ENCODE data around the gene NPM1.

- TF ChIP-seq SP1 (IDR thresholded peaks at IDR 0.05) (no peak), BHLHE40 (IDR thresholded peaks at IDR 0.05; ENCODE audit: borderline replicate concordance) (no peak), NFRKB (IDR thresholded peaks at IDR 0.05) (no peak), TARDBP (IDR thresholded peaks at IDR 0.05) (no peak), PKNOX1 (IDR thresholded peaks at IDR 0.05) (no peak), FOXM1 (IDR thresholded peaks at IDR 0.05; ENCODE audit: borderline replicate concordance) (no peak), L3MBTL2 (conservative IDR thresholded peaks at IDR 0.05) (no peak)
These were observed 43.7 kb downstream of the NPM1 start for GRCh38 chr5:171431251-171431777.
